A673 (cell line): ENCODE data around the gene DMC1. TPM values are rescaled to one million over a fixed set of nuclear protein-coding genes. Genes with fewer than 3 reads are reported as not detected.
A peak's percentile ranks its signal among the peaks of the same experiment; 100 is the strongest.

Source experiments
- BruUV-seq: library from RNA; stranded (reverse); fragments of 400-500 nt; replicated peaks from 2 replicates; lab custom pipeline; 2021; lab: Mats Ljungman, UMichigan
- CTCF ChIA-PET: fragments of 300-600 bp; sonication (Branson Sonifier 250); formaldehyde crosslinking; loops from one replicate; lab custom pipeline; 2022; ENCODE audit warnings: antibody characterized with exemption; lab: Charles Lee
- POLR2A ChIA-PET: fragments of 300-600 bp; sonication (Branson Sonifier 250); formaldehyde crosslinking; loops from one replicate; lab custom pipeline; 2022; ENCODE audit warnings: antibody characterized with exemption; ENCODE audit not compliant: low non-redundant PET; lab: Charles Lee
- DNase-seq: peaks from one replicate; pipeline ENCODE4 v3.0.0-alpha.2; 2015; ENCODE audit warnings: low spot score
- H3K27ac ChIP-seq: fragments of 200-600 bp; sonication (generic); 2 replicates; pipeline ENCODE4 v1.5.1; 2016; ENCODE audit warnings: mixed run types, low read depth, mild to moderate bottlenecking, mixed read lengths, antibody characterized with exemption, low read length; ENCODE audit not compliant: poor library complexity, severe bottlenecking
- H3K27me3 ChIP-seq: fragments of 200-600 bp; sonication (generic); replicated peaks from 2 replicates; pipeline ENCODE4 v1.6.1; 2017; ENCODE audit warnings: mixed run types, low read depth, mild to moderate bottlenecking, mixed read lengths, antibody characterized with exemption, low read length; ENCODE audit not compliant: insufficient read depth, poor library complexity
- H3K36me3 ChIP-seq: fragments of 200-600 bp; sonication (generic); 2 replicates; pipeline ENCODE4 v1.6.1; 2016; ENCODE audit warnings: mixed run types, mild to moderate bottlenecking, mixed read lengths, antibody characterized with exemption, low read length; ENCODE audit not compliant: insufficient read depth, poor library complexity, severe bottlenecking
- H3K4me1 ChIP-seq: fragments of 200-600 bp; sonication (generic); 2 replicates; pipeline ENCODE4 v1.6.1; 2017; ENCODE audit warnings: mixed run types, mild to moderate bottlenecking, mixed read lengths, antibody characterized with exemption, low read length; ENCODE audit not compliant: insufficient read depth, poor library complexity, severe bottlenecking
- H3K4me3 ChIP-seq: fragments of 200-600 bp; sonication (generic); 2 replicates; pipeline ENCODE4 v1.5.1; 2016; ENCODE audit warnings: low read depth, mixed run types, mild to moderate bottlenecking, mixed read lengths, low read length; ENCODE audit not compliant: poor library complexity, severe bottlenecking
- H3K9me3 ChIP-seq: fragments of 200-600 bp; sonication (generic); 2 replicates; pipeline ENCODE4 v1.6.1; 2016; ENCODE audit warnings: mixed run types, low read depth, mild to moderate bottlenecking, mixed read lengths, antibody characterized with exemption, low read length; ENCODE audit not compliant: poor library complexity, severe bottlenecking
- CTCF ChIP-seq: fragments of 300-800, 200-600 bp; sonication (generic); conservative IDR thresholded peaks from 2 replicates; pipeline ENCODE4 v1.5.1; 2017; ENCODE audit warnings: low read depth, mild to moderate bottlenecking, antibody characterized with exemption, low read length, moderate library complexity, mixed read lengths
- EZH2 ChIP-seq: fragments of 200-600 bp; sonication (generic); IDR thresholded peaks from 2 replicates; pipeline ENCODE4 v1.6.1; 2017; ENCODE audit warnings: borderline replicate concordance, low read depth, mild to moderate bottlenecking, mixed read lengths, antibody characterized with exemption, low read length; ENCODE audit not compliant: poor library complexity, severe bottlenecking
- intact Hi-C: fragments of 100-400 bp; cut with micrococcal nuclease; formaldehyde crosslinking; loops from one replicate; pipeline ENCODE4 v1.10.0; 2022; ENCODE audit not compliant: unreplicated experiment
- total RNA-seq: library from RNA; stranded (reverse); gene quantifications from 2 replicates; pipeline ENCODE4 v1.2.3, GENCODE V29; 2021

The DMC1 gene
- total RNA-seq, 1 experiment from 2014 or later: 2.3 TPM

- Histone ChIP-seq H3K27ac (no peak overlapping the region), H3K9me3 (no peaks in the 10 kb centered on the region), H3K4me3 (no peak overlapping the region), H3K36me3 (no peaks in the 10 kb centered on the region), H3K27me3 (no peaks in the 10 kb centered on the region), H3K4me1 (no peaks in the 10 kb centered on the region)
- DNase-seq: no peak
- BruUV-seq: no TSS peak
- ChIA-PET CTCF (no interaction called here), POLR2A (interaction anchor here (0.6 kb wide), 1 partner anchor 10 kb away, joined by 4 read pairs; no protein-coding TSS in a partner anchor)
- intact Hi-C loops: no loop called here
- TF ChIP-seq CTCF (no peak), EZH2 (no peak)
These were observed 41.6 kb upstream of the DMC1 start for GRCh38 chr22:38611559-38611958.

GRCh38 chr22:38610234-38610633, 40.3 kb upstream of the DMC1 start:
- Histone ChIP-seq H3K36me3 (no peaks in the 10 kb centered on the region), H3K27me3 (no peaks in the 10 kb centered on the region), H3K27ac (no peak overlapping the region), H3K4me1 (no peaks in the 10 kb centered on the region), H3K4me3 (no peak overlapping the region), H3K9me3 (no peaks in the 10 kb centered on the region)
- intact Hi-C loops: no loop called here
- CTCF ChIA-PET: no interaction called here
- TF ChIP-seq EZH2 (no peak), CTCF (no peak)
- no TSS peak for BruUV-seq
- DNase-seq: no peak
- POLR2A ChIA-PET: no interaction called here

- no peak for TF ChIP-seq EZH2
- TF ChIP-seq CTCF: no peak
- intact Hi-C loops: no loop called here
- Histone ChIP-seq H3K27me3 (no peaks in the 10 kb centered on the region), H3K27ac (no peak overlapping the region), H3K4me1 (no peaks in the 10 kb centered on the region), H3K9me3 (no peaks in the 10 kb centered on the region), H3K36me3 (no peaks in the 10 kb centered on the region), H3K4me3 (no peak overlapping the region)
- no TSS peak for BruUV-seq
- DNase-seq: peak; percentile 33
- ChIA-PET CTCF (no interaction called here), POLR2A (interaction anchor here (0.6 kb wide), 1 partner anchor 29 kb away, joined by 3 read pairs; no protein-coding TSS in a partner anchor)
These were observed 39.2 kb upstream of the DMC1 start for GRCh38 chr22:38608992-38609750.
